ENCODE measurements around the gene STX18. TPM values are rescaled to one million over a fixed set of nuclear protein-coding genes. Genes with fewer than 3 reads are reported as not detected.

The STX18 gene
- total RNA-seq, 3 donors from 2014 or later (not counting 1 experiment from before 2014, with no cell fraction given) = 23.1 to 32.8 (median 29.0) TPM

DNA sequence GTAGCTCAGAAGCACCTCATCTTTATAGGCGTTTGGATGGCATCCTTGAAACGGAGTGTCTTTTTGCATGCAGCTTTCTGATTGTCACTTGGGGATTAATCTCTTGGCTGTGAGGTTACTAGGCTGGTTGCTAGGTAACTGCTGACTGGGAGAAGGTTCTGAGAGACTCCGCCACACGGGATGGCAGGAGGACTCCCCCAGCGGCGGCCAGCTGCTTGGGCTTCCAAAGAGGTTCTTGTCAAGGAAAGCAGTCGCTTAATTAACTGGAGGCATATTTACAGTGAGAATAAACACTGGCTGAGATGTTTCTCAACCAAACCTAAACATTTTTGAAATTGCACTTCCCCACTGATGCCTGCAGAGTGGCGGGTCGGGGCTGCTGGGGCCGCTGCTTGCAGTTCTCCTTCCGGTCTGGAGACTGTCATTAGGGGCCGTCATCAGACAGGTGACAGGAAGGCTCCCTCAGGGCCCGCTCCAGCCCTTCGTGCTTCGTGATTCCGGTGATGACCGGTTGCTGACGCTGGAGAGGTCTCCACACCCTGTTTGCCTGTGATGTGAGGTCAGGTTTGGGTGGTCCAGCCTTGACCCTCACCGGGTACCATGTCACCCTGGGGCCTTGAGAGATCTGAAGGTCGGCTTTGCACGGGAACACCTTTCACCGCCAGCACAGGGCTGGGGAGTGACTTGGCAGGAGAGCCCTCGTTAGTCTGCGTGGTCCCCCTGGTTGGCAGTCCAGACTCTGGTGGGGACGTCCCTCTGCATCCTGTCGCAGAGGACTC is 145.8 kb downstream of the STX18 start:
- ATAC-seq (peak in 2 of 3 donors; percentile 25 to 78), DNase-seq (no peak)
- no peaks in the 10 kb centered on the region for H3K36me3 ChIP-seq (ENCODE audit: control insufficient read depth, insufficient read depth, low read length)
- no peak overlapping the region for H3K4me3 Mint-ChIP-seq
- H3K27me3 Mint-ChIP-seq (ENCODE audit: low read depth in 2 of 2) = peaks cover 24 to 35% of the 10 kb centered on the region in 2 donors
- no peaks in the 10 kb centered on the region for H3K9me3 ChIP-seq (ENCODE audit: control insufficient read depth, insufficient read depth, low read length)
- H3K4me1 ChIP-seq (ENCODE audit: control insufficient read depth, insufficient read depth, low read length) = peaks cover 12% of the 10 kb centered on the region
- H3K4me3 ChIP-seq (ENCODE audit: low read length) = no peak overlapping the region
- intact Hi-C loops (cut with micrococcal nuclease) = no loop called here
- no peaks in the 10 kb centered on the region for H3K9me3 Mint-ChIP-seq
- H3K27ac Mint-ChIP-seq = no peak overlapping the region
- no peaks in the 10 kb centered on the region for H3K36me3 Mint-ChIP-seq
- WGBS (ENCODE audit: insufficient coverage) = 32% methylated on average over 26 of the region's 26 CpGs
- TF ChIP-seq, protein P1, sequence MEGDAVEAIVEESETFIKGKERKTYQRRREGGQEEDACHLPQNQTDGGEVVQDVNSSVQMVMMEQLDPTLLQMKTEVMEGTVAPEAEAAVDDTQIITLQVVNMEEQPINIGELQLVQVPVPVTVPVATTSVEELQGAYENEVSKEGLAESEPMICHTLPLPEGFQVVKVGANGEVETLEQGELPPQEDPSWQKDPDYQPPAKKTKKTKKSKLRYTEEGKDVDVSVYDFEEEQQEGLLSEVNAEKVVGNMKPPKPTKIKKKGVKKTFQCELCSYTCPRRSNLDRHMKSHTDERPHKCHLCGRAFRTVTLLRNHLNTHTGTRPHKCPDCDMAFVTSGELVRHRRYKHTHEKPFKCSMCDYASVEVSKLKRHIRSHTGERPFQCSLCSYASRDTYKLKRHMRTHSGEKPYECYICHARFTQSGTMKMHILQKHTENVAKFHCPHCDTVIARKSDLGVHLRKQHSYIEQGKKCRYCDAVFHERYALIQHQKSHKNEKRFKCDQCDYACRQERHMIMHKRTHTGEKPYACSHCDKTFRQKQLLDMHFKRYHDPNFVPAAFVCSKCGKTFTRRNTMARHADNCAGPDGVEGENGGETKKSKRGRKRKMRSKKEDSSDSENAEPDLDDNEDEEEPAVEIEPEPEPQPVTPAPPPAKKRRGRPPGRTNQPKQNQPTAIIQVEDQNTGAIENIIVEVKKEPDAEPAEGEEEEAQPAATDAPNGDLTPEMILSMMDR (IDR thresholded peaks at IDR 0.05) = no peak
- peaks cover 0 to 3% of the 10 kb centered on the region in 2 donors for H3K4me1 Mint-ChIP-seq
- H3K27me3 ChIP-seq (ENCODE audit: control insufficient read depth, insufficient read depth, low read length) = peaks cover 5% of the 10 kb centered on the region
- no peak overlapping the region for H3K27ac ChIP-seq (ENCODE audit: low read length)

DNA sequence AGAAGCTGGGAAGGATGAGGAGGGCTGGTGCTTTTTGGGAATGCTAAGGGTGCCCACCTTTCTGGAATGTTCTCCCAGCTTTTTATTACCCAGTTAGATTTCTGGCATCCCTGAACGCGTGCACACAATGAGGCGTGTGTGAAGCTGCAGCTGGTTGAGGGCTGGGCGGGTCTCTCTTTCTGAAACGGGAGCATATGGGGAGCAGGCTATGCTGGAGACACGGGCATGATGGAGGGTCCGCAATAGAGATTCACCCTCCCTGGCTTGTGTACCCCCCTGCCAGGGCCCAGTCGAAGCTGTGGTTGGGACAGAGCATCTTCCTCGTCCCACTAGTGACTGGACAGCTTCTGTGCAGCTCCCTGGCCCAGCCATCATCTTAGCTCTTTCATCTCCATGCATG is 146.5 kb downstream of the STX18 start:
- Mint-ChIP-seq H3K36me3 (no peaks in the 10 kb centered on the region), H3K4me3 (no peak overlapping the region), H3K27me3 (ENCODE audit: low read depth in 2 of 2) (peaks cover 24 to 31% of the 10 kb centered on the region in 2 donors), H3K4me1 (peaks cover 0 to 3% of the 10 kb centered on the region in 2 donors), H3K9me3 (no peaks in the 10 kb centered on the region), H3K27ac (no peak overlapping the region)
- TF ChIP-seq, protein P1 (IDR thresholded peaks at IDR 0.05) = no peak
- no peak overlapping the region for H3K27ac ChIP-seq (ENCODE audit: low read length)
- no peaks in the 10 kb centered on the region for H3K36me3 ChIP-seq (ENCODE audit: control insufficient read depth, insufficient read depth, low read length)
- WGBS (ENCODE audit: insufficient coverage) = 83% methylated on average over 9 of the region's 9 CpGs
- peaks cover 5% of the 10 kb centered on the region for H3K27me3 ChIP-seq (ENCODE audit: control insufficient read depth, insufficient read depth, low read length)
- no peak overlapping the region for H3K4me3 ChIP-seq (ENCODE audit: low read length)
- intact Hi-C loops (cut with micrococcal nuclease) = no loop called here
- DNase-seq (no peak), ATAC-seq (no peak)
- no peaks in the 10 kb centered on the region for H3K9me3 ChIP-seq (ENCODE audit: control insufficient read depth, insufficient read depth, low read length)
- H3K4me1 ChIP-seq (ENCODE audit: control insufficient read depth, insufficient read depth, low read length) = peaks cover 9% of the 10 kb centered on the region

DNA sequence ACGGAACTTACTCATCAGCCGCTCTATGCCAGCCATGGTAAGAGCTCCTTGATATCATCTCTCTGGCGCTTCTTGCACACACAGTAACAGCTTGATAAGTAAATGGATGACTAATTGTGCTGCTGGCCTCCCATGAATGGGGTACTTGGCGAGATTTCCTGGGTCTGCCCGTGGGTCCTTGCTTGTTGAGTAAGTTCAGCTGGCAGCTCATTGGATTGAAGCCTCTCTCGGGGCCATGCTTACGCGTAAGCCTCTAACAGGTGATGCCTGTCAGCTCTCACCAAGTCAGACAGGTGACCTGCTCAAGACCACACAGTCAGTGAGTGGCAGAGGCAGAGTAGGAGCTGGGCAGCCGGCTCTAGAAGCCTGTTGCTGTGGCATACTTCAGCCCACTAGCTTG is 147.2 kb downstream of the STX18 start:
- Mint-ChIP-seq H3K36me3 (no peaks in the 10 kb centered on the region), H3K9me3 (no peaks in the 10 kb centered on the region), H3K27ac (no peak overlapping the region), H3K27me3 (ENCODE audit: low read depth in 2 of 2) (peaks cover 26 to 34% of the 10 kb centered on the region in 2 donors), H3K4me3 (no peak overlapping the region), H3K4me1 (peaks cover 0 to 3% of the 10 kb centered on the region in 2 donors)
- Histone ChIP-seq H3K4me1 (ENCODE audit: control insufficient read depth, insufficient read depth, low read length) (peaks cover 9% of the 10 kb centered on the region), H3K4me3 (ENCODE audit: low read length) (no peak overlapping the region), H3K9me3 (ENCODE audit: control insufficient read depth, insufficient read depth, low read length) (no peaks in the 10 kb centered on the region), H3K27ac (ENCODE audit: low read length) (no peak overlapping the region), H3K27me3 (ENCODE audit: control insufficient read depth, insufficient read depth, low read length) (peaks cover 5% of the 10 kb centered on the region), H3K36me3 (ENCODE audit: control insufficient read depth, insufficient read depth, low read length) (no peaks in the 10 kb centered on the region)
- no peak for DNase-seq
- WGBS (ENCODE audit: insufficient coverage) = 82% methylated on average over 9 of the region's 9 CpGs
- TF ChIP-seq, protein P1 (IDR thresholded peaks at IDR 0.05) = no peak
- ATAC-seq = no peak
- intact Hi-C loops (cut with micrococcal nuclease) = no loop called here
